SK-N-SH treated with all-trans-retinoic acid at 6 μM for 48 hours (cell line): ENCODE measurements around the gene TBCK.
A peak's percentile ranks its signal among the peaks of the same experiment; 100 is the strongest.

ENCODE experiments used
- ATAC-seq: fragments of 200-7000 bp; cut with Tn5 transposase; 3 replicates; pipeline ENCODE4 v1.9.1; 2020; ENCODE audit warnings: mild to moderate bottlenecking, moderate library complexity
- ARNTL ChIP-seq: fragments of 450-650 bp; formaldehyde crosslinking; IDR thresholded peaks from 2 replicates; pipeline ENCODE4 v1.5.0; 2020; ENCODE audit warnings: low read depth, mild to moderate bottlenecking, moderate library complexity, borderline replicate concordance
- BACH2 ChIP-seq: fragments of 250-450 bp; sonication (Bioruptor Pico); IDR thresholded peaks from 2 replicates; pipeline ENCODE4 v1.9.0; 2021; ENCODE audit warnings: mild to moderate bottlenecking, borderline replicate concordance
- CSDC2 ChIP-seq: fragments of 250-450 bp; sonication (Bioruptor Pico); IDR thresholded peaks from 2 replicates; pipeline ENCODE4 v1.5.0; 2020; ENCODE audit warnings: mild to moderate bottlenecking, moderate library complexity
- CSRNP3 ChIP-seq: fragments of 250-450 bp; sonication (Bioruptor Pico); IDR thresholded peaks from 2 replicates; pipeline ENCODE4 v1.5.1; 2021; ENCODE audit warnings: mild to moderate bottlenecking, moderate library complexity
- ESRRG ChIP-seq: fragments of 250-450 bp; sonication (Bioruptor Pico); IDR thresholded peaks from 2 replicates; pipeline ENCODE4 v1.6.1; 2021; ENCODE audit warnings: mild to moderate bottlenecking
- GLIS3 ChIP-seq: fragments of 250-450 bp; sonication (Bioruptor Pico); IDR thresholded peaks from 2 replicates; pipeline ENCODE4 v1.5.0; 2020; ENCODE audit warnings: mild to moderate bottlenecking, moderate library complexity
- ISL1 ChIP-seq: fragments of 250-450 bp; sonication (Bioruptor Pico); IDR thresholded peaks from 2 replicates; pipeline ENCODE4 v2.1.2; 2022; ENCODE audit warnings: mild to moderate bottlenecking, moderate library complexity
- OSR1 ChIP-seq: fragments of 250-450 bp; sonication (Bioruptor Pico); IDR thresholded peaks from 2 replicates; pipeline ENCODE4 v1.8.0; 2022; ENCODE audit warnings: moderate library complexity, mild to moderate bottlenecking, inconsistent platforms
- PATZ1 ChIP-seq: fragments of 250-450 bp; sonication (Bioruptor Pico); IDR thresholded peaks from 2 replicates; pipeline ENCODE4 v1.8.0; 2020; ENCODE audit warnings: mild to moderate bottlenecking, moderate library complexity, borderline replicate concordance
- POU6F1 ChIP-seq: fragments of 250-450 bp; sonication (Bioruptor Pico); IDR thresholded peaks from 2 replicates; pipeline ENCODE4 v1.8.0; 2021; ENCODE audit warnings: low read depth, mild to moderate bottlenecking, moderate library complexity, borderline replicate concordance
- RARB ChIP-seq: fragments of 250-450 bp; sonication (Bioruptor Pico); IDR thresholded peaks from 2 replicates; pipeline ENCODE4 v1.8.0; 2021; ENCODE audit warnings: mild to moderate bottlenecking, moderate library complexity
- SNAI2 ChIP-seq: fragments of 250-450 bp; sonication (Bioruptor Pico); IDR thresholded peaks from 2 replicates; pipeline ENCODE4 v1.5.0; 2020; ENCODE audit warnings: mild to moderate bottlenecking, moderate library complexity
- TCF4 ChIP-seq: fragments of 250-450 bp; sonication (Bioruptor Pico); IDR thresholded peaks from 2 replicates; pipeline ENCODE4 v1.8.0; 2021; ENCODE audit warnings: mild to moderate bottlenecking, moderate library complexity, borderline replicate concordance
- TOX ChIP-seq: fragments of 250-450 bp; sonication (Bioruptor Pico); IDR thresholded peaks from 2 replicates; pipeline ENCODE4 v1.8.0; 2021; ENCODE audit warnings: mild to moderate bottlenecking, moderate library complexity, borderline replicate concordance
- TSHZ2 ChIP-seq: fragments of 250-450 bp; sonication (Bioruptor Pico); IDR thresholded peaks from 2 replicates; pipeline ENCODE4 v1.5.0; 2020; ENCODE audit warnings: mild to moderate bottlenecking, moderate library complexity
- ZC3H10 ChIP-seq: fragments of 250-450 bp; sonication (Bioruptor Pico); IDR thresholded peaks from 2 replicates; pipeline ENCODE4 v1.5.1; 2021; ENCODE audit warnings: mild to moderate bottlenecking, moderate library complexity
- ZFP3 ChIP-seq: fragments of 250-450 bp; sonication (Bioruptor Pico); IDR thresholded peaks from 2 replicates; pipeline ENCODE4 v1.5.0; 2020; ENCODE audit warnings: mild to moderate bottlenecking, moderate library complexity
- ZFP30 ChIP-seq: fragments of 450-650 bp; formaldehyde crosslinking; IDR thresholded peaks from 2 replicates; pipeline ENCODE4 v1.5.0; 2022; ENCODE audit warnings: mild to moderate bottlenecking, moderate library complexity
- ZNF565 ChIP-seq: fragments of 450-650 bp; formaldehyde crosslinking; conservative IDR thresholded peaks from 2 replicates; pipeline ENCODE4 v1.5.0; 2020; ENCODE audit warnings: low read depth, mild to moderate bottlenecking, moderate library complexity
- ZNF8 ChIP-seq: fragments of 450-650 bp; formaldehyde crosslinking; IDR thresholded peaks from 2 replicates; pipeline ENCODE4 v1.5.0; 2020; ENCODE audit warnings: mild to moderate bottlenecking, moderate library complexity

Gene TBCK

GRCh38 chr4:106063009-106063408 lies 253.0 kb downstream of the TBCK start:
- ATAC-seq = peak; percentile 75
- peak; percentile 69 for TF ChIP-seq ISL1 (CRISPR knock-in tag)
- no peak for TF ChIP-seq ZNF8 (CRISPR knock-in tag)

- ATAC-seq = peak; percentile 81
- TF ChIP-seq POU6F1 (CRISPR knock-in tag) = no peak
- TF ChIP-seq ZFP3 (CRISPR knock-in tag) = no peak
- TF ChIP-seq ESRRG (CRISPR knock-in tag) = no peak
- TF ChIP-seq OSR1 (CRISPR knock-in tag) = no peak
- no peak for TF ChIP-seq SNAI2 (CRISPR knock-in tag)
- TF ChIP-seq TOX (CRISPR knock-in tag) = no peak
- no peak for TF ChIP-seq ZFP30 (CRISPR knock-in tag)
- TF ChIP-seq ZNF8 (CRISPR knock-in tag) = no peak
- TF ChIP-seq TSHZ2 = no peak
- no peak for TF ChIP-seq BACH2
- TF ChIP-seq GLIS3 (CRISPR knock-in tag) = no peak
- peak; percentile 73 for TF ChIP-seq ISL1 (CRISPR knock-in tag)
- no peak for TF ChIP-seq ZNF565
- 0 out of 2 replicates have a peak, but pooled peaks have one; percentile 73 for TF ChIP-seq CSDC2 (CRISPR knock-in tag)
- peak; percentile 52; the same call in 1 of the 2 replicates for TF ChIP-seq PATZ1 (CRISPR knock-in tag)
- TF ChIP-seq RARB (CRISPR knock-in tag) = no peak
- no peak for TF ChIP-seq ZC3H10 (CRISPR knock-in tag)
- TF ChIP-seq, all 23 proteins: peak for 3
Measured at GRCh38 chr4:106062452-106062875, 253.5 kb downstream of the TBCK start.

GRCh38 chr4:106058921-106059320 lies 257.1 kb downstream of the TBCK start:
- TF ChIP-seq TSHZ2 (no peak), TCF4 (CRISPR knock-in tag) (no peak), ZNF8 (CRISPR knock-in tag) (no peak), ESRRG (CRISPR knock-in tag) (no peak), BACH2 (no peak), CSRNP3 (no peak), ARNTL (CRISPR knock-in tag) (no peak), ZC3H10 (CRISPR knock-in tag) (no peak), CSDC2 (CRISPR knock-in tag) (no peak), ZNF565 (no peak), POU6F1 (CRISPR knock-in tag) (no peak)
- TF ChIP-seq, all 23 proteins: peak for 0
- ATAC-seq = peak; percentile 53
